ENCODE results near the gene MSMP.

Gene MSMP

GRCh38 chr9:35727676-35728040, 26.4 kb downstream of the MSMP start:
- POLR2A ChIA-PET (ENCODE audit: low non-redundant PET) = no interaction called here
- TF ChIP-seq CTCF (conservative IDR thresholded peaks at IDR 0.05; ENCODE audit: low read depth) = no peak
- DNase-seq (ENCODE audit: low spot score) = no peak
- H3K27ac ChIP-seq = peak overlapping the region; percentile 76
- CTCF ChIA-PET = interaction anchor here (0.6 to 1.8 kb wide), 2 partner anchors 29 to 32 kb away, joined by 4 to 8 read pairs; no protein-coding TSS in a partner anchor

GRCh38 chr9:35726931-35727330, 27.1 kb downstream of the MSMP start:
- no peak for TF ChIP-seq CTCF (conservative IDR thresholded peaks at IDR 0.05; ENCODE audit: low read depth)
- DNase-seq (ENCODE audit: low spot score) = no peak
- POLR2A ChIA-PET (ENCODE audit: low non-redundant PET) = no interaction called here
- peak overlapping the region; percentile 76 for H3K27ac ChIP-seq
- CTCF ChIA-PET = interaction anchor here (0.7 to 2.0 kb wide), 2 partner anchors 30 to 197 kb away, joined by 3 to 8 read pairs; no protein-coding TSS in a partner anchor

GRCh38 chr9:35725362-35725761, 28.7 kb downstream of the MSMP start:
- CTCF ChIA-PET = interaction anchor here (2.0 kb wide), 1 partner anchor 29 kb away, joined by 8 read pairs; no protein-coding TSS in a partner anchor
- POLR2A ChIA-PET (ENCODE audit: low non-redundant PET) = no interaction called here
- TF ChIP-seq CTCF (conservative IDR thresholded peaks at IDR 0.05; ENCODE audit: low read depth) = no peak
- H3K27ac ChIP-seq = no peak overlapping the region
- DNase-seq (ENCODE audit: low spot score) = no peak

GRCh38 chr9:35723908-35724307, 30.2 kb downstream of the MSMP start:
- no peak overlapping the region; the same call in 1 of the 2 replicates for H3K27ac ChIP-seq
- TF ChIP-seq CTCF (conservative IDR thresholded peaks at IDR 0.05; ENCODE audit: low read depth) = no peak
- ChIA-PET CTCF (interaction anchor here (0.6 to 0.9 kb wide), 2 partner anchors 27 to 673 kb away, joined by 3 to 6 read pairs; no protein-coding TSS in a partner anchor), POLR2A (ENCODE audit: low non-redundant PET) (no interaction called here)
- no peak for DNase-seq (ENCODE audit: low spot score)

- H3K27ac ChIP-seq = no peak overlapping the region; the same call in 1 of the 2 replicates
- TF ChIP-seq CTCF (conservative IDR thresholded peaks at IDR 0.05; ENCODE audit: low read depth) = no peak
- ChIA-PET CTCF (interaction anchor here (0.6 to 0.9 kb wide), 2 partner anchors 27 to 672 kb away, joined by 3 to 6 read pairs; no protein-coding TSS in a partner anchor), POLR2A (ENCODE audit: low non-redundant PET) (no interaction called here)
- DNase-seq (ENCODE audit: low spot score) = no peak
Measured at GRCh38 chr9:35723426-35723825, 30.6 kb downstream of the MSMP start.

GRCh38 chr9:35719546-35719945, 34.5 kb downstream of the MSMP start:
- POLR2A ChIA-PET (ENCODE audit: low non-redundant PET) = no interaction called here
- no peak for TF ChIP-seq CTCF (conservative IDR thresholded peaks at IDR 0.05; ENCODE audit: low read depth)
- DNase-seq (ENCODE audit: low spot score) = no peak
- CTCF ChIA-PET = interaction anchor here (0.9 kb wide), 1 partner anchor 70 kb away, joined by 4 read pairs; no protein-coding TSS in a partner anchor
- peak overlapping the region; percentile 4; the same call in 1 of the 2 replicates for H3K27ac ChIP-seq

All from RWPE1 (cell line).